ENCODE measurements around the gene RNASEH2A.

Gene RNASEH2A

DNA sequence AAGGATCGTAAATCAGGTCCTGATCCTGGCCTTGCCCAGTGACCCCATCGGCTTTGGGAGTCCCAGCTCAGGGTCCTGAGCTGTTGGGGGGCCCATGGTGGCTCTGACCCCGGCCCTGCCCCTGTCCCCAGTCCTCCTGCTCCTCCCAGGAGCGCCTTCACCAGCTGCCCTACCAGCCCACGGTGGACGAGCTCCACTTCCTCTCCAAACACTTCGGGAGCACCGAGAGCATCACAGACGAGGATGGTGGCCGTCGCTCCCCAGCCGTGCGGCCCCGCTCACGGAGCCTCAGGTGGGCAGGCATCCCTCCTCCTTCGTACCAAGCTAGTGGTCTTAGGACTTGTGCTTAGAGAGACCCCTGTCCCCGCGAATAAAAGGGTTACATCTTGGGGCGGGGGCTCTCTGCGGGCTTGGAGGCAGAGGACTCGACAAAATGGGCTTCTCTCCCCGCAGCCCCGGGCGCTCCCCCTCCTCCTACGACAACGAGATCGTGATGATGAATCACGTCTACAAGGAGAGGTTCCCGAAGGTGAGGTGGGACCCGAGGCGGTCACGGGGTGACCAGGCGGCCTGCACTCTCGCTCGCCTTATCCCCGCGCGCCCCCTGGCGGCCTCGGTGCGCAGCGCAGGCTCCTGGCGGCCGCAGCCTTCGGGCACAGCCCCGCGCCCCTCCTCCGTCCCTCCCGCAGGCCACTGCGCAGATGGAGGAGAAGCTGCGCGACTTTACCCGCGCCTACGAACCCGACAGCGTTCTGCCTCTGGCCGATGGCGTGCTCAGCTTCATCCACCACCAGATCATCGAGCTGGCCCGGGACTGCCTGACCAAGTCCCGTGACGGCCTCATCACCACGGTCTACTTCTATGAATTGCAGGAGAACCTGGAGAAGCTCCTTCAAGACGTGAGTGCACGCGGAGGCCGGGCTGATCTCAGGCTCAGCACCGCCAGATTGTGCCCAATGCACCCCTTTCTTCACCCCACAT, 41.1 kb downstream of the RNASEH2A start:
- H3K36me3 ChIP-seq = no peaks in the 10 kb centered on the region
- H3K4me3 ChIP-seq (ENCODE audit: low read depth in 1 of 2, low read length in 1 of 2) = peak overlapping the region in 1 of 2 experiments; percentile 49
- peaks cover 82% of the 10 kb centered on the region for H3K27me3 ChIP-seq
- TF ChIP-seq, protein P1, sequence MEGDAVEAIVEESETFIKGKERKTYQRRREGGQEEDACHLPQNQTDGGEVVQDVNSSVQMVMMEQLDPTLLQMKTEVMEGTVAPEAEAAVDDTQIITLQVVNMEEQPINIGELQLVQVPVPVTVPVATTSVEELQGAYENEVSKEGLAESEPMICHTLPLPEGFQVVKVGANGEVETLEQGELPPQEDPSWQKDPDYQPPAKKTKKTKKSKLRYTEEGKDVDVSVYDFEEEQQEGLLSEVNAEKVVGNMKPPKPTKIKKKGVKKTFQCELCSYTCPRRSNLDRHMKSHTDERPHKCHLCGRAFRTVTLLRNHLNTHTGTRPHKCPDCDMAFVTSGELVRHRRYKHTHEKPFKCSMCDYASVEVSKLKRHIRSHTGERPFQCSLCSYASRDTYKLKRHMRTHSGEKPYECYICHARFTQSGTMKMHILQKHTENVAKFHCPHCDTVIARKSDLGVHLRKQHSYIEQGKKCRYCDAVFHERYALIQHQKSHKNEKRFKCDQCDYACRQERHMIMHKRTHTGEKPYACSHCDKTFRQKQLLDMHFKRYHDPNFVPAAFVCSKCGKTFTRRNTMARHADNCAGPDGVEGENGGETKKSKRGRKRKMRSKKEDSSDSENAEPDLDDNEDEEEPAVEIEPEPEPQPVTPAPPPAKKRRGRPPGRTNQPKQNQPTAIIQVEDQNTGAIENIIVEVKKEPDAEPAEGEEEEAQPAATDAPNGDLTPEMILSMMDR (IDR thresholded peaks at IDR 0.05) = peak; percentile 99
- no peaks in the 10 kb centered on the region for H3K9me3 ChIP-seq
- H3K4me1 ChIP-seq (ENCODE audit: control insufficient read depth in 1 of 2, insufficient read depth in 1 of 2, low read depth in 1 of 2, low read length in 1 of 2) = peaks cover 5 to 9% of the 10 kb centered on the region in 2 experiments
- H3K27ac ChIP-seq = no peak overlapping the region

DNA sequence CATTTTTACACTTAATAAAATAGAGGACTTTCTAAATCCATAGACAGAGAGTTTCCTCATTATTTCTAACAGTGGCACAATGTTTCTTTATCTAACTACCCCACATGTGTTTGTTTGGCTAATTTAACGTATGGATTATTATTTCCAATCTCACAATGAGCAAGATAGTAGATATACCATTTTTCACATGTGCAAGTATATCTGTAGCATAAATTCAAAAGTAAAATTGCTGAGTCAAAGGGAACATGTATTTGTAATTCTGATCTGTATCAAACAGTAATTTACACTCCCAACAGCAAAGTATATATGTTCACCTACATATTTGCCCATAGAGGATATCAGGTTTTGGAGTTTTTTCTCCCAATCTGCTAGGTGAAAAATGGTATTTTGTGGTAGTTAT, 50.3 kb downstream of the RNASEH2A start:
- no peak overlapping the region for H3K4me3 ChIP-seq (ENCODE audit: low read depth in 1 of 2, low read length in 1 of 2)
- no peaks in the 10 kb centered on the region for H3K4me1 ChIP-seq (ENCODE audit: control insufficient read depth in 1 of 2, insufficient read depth in 1 of 2, low read depth in 1 of 2, low read length in 1 of 2)
- TF ChIP-seq, protein P1 (IDR thresholded peaks at IDR 0.05) = no peak
- peaks cover 13% of the 10 kb centered on the region for H3K27me3 ChIP-seq
- H3K9me3 ChIP-seq = no peaks in the 10 kb centered on the region
- no peak overlapping the region for H3K27ac ChIP-seq
- H3K36me3 ChIP-seq = no peaks in the 10 kb centered on the region

DNA sequence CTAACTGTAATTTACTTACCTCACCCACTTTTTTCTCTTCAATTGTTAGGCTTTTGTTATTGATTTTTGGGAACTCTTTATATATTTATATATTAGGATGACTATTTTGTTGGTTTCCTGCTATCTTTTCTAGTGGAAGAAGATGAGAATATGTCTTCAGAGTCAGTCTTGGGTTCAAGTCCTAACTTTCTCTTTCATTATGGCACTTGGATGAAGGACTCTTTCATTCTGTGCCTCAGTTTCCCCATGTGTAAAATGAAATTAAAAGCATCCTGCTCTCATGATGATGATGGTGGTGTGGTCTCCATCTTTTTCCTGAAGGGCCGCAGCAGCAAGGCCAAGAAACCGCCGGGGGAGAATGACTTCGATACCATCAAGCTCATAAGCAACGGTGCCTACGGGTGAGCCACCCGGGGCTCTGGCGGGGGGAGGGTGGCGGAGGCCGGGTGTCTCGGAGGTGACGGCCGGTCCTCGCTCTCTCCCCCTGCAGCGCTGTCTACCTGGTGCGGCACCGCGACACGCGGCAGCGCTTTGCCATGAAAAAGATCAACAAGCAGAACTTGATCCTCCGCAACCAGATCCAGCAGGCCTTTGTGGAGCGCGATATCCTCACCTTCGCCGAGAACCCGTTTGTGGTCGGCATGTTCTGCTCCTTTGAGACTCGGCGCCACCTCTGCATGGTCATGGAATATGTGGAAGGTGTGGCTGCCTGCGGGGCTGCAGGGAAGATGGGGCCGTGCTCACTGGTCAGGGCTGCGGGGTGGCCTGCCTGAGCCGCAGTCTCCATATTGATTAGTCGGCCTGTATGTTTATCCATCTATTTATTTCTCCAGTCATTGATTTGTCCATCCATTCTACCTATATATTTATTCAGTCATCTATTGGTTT, 51.9 kb downstream of the RNASEH2A start:
- no peak overlapping the region for H3K27ac ChIP-seq
- TF ChIP-seq, protein P1 (IDR thresholded peaks at IDR 0.05) = no peak
- peaks cover 15% of the 10 kb centered on the region for H3K27me3 ChIP-seq
- H3K4me3 ChIP-seq (ENCODE audit: low read depth in 1 of 2, low read length in 1 of 2) = no peak overlapping the region
- no peaks in the 10 kb centered on the region for H3K9me3 ChIP-seq
- no peaks in the 10 kb centered on the region for H3K36me3 ChIP-seq
- H3K4me1 ChIP-seq (ENCODE audit: control insufficient read depth in 1 of 2, insufficient read depth in 1 of 2, low read depth in 1 of 2, low read length in 1 of 2) = no peaks in the 10 kb centered on the region

DNA sequence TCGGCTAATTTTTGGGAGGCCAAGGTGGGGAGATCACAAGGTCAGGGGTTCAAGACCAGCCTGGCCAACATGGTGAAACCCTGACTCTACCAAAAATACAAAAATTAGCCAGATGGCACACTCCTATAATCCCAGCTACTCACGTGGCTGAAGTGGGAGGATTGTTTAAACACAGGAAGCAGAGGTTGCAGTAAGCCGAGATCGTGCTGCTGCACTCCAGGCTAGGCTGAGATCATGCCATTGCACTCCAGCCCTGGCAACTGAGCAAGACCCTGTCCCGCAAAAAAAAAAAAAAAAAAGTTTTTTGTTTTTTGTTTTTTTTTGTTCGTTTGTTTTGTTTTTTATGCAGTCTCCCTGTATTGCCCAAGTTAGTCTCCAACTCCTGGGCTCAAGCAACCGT, 53.2 kb downstream of the RNASEH2A start:
- Histone ChIP-seq H3K27me3 (peaks cover 19% of the 10 kb centered on the region), H3K27ac (no peak overlapping the region), H3K4me3 (ENCODE audit: low read depth in 1 of 2, low read length in 1 of 2) (no peak overlapping the region), H3K36me3 (no peaks in the 10 kb centered on the region), H3K9me3 (no peaks in the 10 kb centered on the region), H3K4me1 (ENCODE audit: control insufficient read depth in 1 of 2, insufficient read depth in 1 of 2, low read depth in 1 of 2, low read length in 1 of 2) (no peaks in the 10 kb centered on the region)
- TF ChIP-seq, protein P1 (IDR thresholded peaks at IDR 0.05) = no peak

All from neutrophil (primary cell).